Neutrophil (primary cell): ENCODE measurements around the gene RAB34.

ENCODE experiments used
- H3K27ac ChIP-seq: fragments of 200-600 bp; sonication (generic); 2 replicates; pipeline ENCODE4 v1.5.1; 2016; ENCODE audit warnings: mild to moderate bottlenecking, moderate library complexity
- H3K27me3 ChIP-seq: fragments of 200-600 bp; sonication (generic); 2 replicates; pipeline ENCODE4 v1.6.0; 2016; ENCODE audit warnings: mild to moderate bottlenecking
- H3K36me3 ChIP-seq: fragments of 200-600 bp; sonication (generic); 2 replicates; pipeline ENCODE4 v1.5.1; 2017
- H3K4me1 ChIP-seq, 2 experiments: fragments of 200-600 bp in 1 of 2; sonication (generic) in 1 of 2; 1 replicate in 1 of 2; 2 replicates in 1 of 2; pipeline versions ENCODE4 v1.5.1 to v1.6.1; 2013 to 2016; ENCODE audit warnings: low read depth in 1 of 2, low read length in 1 of 2, mild to moderate bottlenecking in 1 of 2, moderate library complexity in 1 of 2; ENCODE audit not compliant: control insufficient read depth in 1 of 2, insufficient read depth in 1 of 2
- H3K4me3 ChIP-seq, 2 experiments: fragments of 200-600 bp in 1 of 2; sonication (generic) in 1 of 2; 1 replicate in 1 of 2; 2 replicates in 1 of 2; pipeline ENCODE4 v1.5.1; 2013 to 2016; ENCODE audit warnings: low read depth in 1 of 2, low read length in 1 of 2, mild to moderate bottlenecking in 1 of 2, moderate library complexity in 1 of 2
- H3K9me3 ChIP-seq: fragments of 200-600 bp; sonication (generic); 2 replicates; pipeline ENCODE4 v1.5.1; 2016
- TF ChIP-seq, protein P1 (sequence below): fragments of 200-600 bp; sonication (generic); IDR thresholded peaks from 2 replicates; pipeline ENCODE4 v1.5.1; 2016; ENCODE audit warnings: antibody characterized with exemption

The RAB34 gene

DNA sequence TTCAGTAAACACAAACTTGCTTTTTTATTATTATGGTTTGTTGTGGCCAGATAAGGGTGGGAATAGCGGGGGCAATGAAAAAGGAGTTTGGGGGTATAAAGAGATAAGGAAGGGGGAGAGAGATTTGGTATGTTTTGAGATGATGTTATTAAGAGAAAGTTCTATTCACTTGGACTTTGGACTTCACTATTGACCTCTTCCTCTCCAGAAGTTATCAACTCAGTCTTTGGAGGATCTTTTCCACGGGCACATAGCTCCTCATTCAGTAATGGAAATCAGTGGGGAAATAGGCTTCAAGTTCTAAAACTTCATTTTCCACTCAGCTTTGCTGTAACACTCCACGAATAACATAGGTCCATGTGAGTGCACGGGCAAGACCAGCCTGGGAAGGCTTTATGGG, 29.2 kb downstream of the RAB34 start:
- no peaks in the 10 kb centered on the region for H3K27me3 ChIP-seq
- no peak overlapping the region for H3K27ac ChIP-seq
- peaks cover 100% of the 10 kb centered on the region for H3K36me3 ChIP-seq
- no peaks in the 10 kb centered on the region for H3K4me1 ChIP-seq
- no peaks in the 10 kb centered on the region for H3K9me3 ChIP-seq
- no peak overlapping the region for H3K4me3 ChIP-seq
- TF ChIP-seq, protein P1, sequence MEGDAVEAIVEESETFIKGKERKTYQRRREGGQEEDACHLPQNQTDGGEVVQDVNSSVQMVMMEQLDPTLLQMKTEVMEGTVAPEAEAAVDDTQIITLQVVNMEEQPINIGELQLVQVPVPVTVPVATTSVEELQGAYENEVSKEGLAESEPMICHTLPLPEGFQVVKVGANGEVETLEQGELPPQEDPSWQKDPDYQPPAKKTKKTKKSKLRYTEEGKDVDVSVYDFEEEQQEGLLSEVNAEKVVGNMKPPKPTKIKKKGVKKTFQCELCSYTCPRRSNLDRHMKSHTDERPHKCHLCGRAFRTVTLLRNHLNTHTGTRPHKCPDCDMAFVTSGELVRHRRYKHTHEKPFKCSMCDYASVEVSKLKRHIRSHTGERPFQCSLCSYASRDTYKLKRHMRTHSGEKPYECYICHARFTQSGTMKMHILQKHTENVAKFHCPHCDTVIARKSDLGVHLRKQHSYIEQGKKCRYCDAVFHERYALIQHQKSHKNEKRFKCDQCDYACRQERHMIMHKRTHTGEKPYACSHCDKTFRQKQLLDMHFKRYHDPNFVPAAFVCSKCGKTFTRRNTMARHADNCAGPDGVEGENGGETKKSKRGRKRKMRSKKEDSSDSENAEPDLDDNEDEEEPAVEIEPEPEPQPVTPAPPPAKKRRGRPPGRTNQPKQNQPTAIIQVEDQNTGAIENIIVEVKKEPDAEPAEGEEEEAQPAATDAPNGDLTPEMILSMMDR, result no peak

DNA sequence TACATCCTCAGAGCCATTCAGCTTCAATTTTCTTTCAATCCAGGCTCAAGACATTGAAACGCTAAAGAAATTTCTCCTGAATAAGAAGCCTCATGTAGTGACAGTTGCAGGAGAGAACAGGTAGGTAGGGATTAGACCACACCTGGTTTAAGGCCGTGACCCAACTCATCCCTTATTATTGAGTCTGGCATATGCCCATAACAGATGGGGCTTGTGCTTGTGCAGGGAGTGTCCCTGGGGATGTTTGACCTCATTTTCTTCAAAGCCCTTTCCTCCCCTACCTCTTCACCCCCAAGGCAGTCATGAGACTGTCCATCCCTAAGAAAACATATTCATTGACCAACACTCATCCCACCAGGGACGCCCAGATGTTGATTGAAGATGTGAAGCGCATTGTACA, 31.4 kb downstream of the RAB34 start:
- H3K36me3 ChIP-seq, result peaks cover 100% of the 10 kb centered on the region

DNA sequence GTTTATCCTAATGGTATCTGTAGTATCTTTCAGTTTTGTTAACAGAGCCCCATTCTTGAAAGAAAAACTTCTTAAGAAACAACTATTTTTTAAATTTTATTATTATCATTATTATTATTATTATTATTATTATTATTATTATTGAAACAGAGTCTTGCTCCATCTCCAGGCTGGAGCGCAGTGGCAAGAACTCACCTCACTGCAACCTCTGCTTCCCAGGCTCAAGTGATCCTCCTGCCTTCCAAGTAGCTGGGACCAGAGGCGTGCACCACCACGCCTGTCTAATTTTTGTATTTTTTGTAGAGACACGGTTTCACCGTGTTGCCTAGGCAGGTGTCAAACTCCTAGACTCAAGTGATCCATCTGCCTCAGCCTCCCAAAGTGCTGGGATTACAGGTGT, 32.3 kb downstream of the RAB34 start:
- H3K9me3 ChIP-seq, result no peaks in the 10 kb centered on the region
- H3K27ac ChIP-seq, result no peak overlapping the region
- H3K36me3 ChIP-seq, result peaks cover 100% of the 10 kb centered on the region
- TF ChIP-seq, protein P1, result no peak
- no peaks in the 10 kb centered on the region for H3K27me3 ChIP-seq
- no peak overlapping the region for H3K4me3 ChIP-seq
- H3K4me1 ChIP-seq, result no peaks in the 10 kb centered on the region

More for the DNA sequence above, 31.4 kb downstream of the RAB34 start:
- no peaks in the 10 kb centered on the region for H3K4me1 ChIP-seq
- no peaks in the 10 kb centered on the region for H3K27me3 ChIP-seq
- no peaks in the 10 kb centered on the region for H3K9me3 ChIP-seq
- TF ChIP-seq, protein P1, result no peak
- H3K27ac ChIP-seq, result no peak overlapping the region
- H3K4me3 ChIP-seq, result no peak overlapping the region

DNA sequence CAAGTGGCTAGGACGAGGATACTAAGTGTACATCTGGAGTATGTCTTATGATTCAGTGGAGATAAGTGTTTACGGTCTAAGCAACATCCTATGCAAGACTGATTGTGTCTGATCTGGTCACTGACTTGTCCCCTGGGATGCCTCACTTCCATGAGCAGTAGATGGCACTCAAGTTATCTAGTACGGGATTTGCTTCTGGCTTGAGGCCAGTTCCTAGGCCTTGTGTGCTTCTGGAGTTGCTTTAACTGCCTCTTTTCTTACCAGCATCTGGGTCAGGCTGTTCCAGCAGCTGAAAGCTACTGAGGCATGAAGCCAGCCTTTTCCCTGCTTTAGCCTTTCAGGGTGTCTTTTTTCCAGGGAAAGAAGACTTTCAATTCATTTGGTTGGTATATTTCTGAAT, 32.7 kb downstream of the RAB34 start:
- no peak overlapping the region for H3K4me3 ChIP-seq
- no peaks in the 10 kb centered on the region for H3K27me3 ChIP-seq
- no peaks in the 10 kb centered on the region for H3K9me3 ChIP-seq
- H3K36me3 ChIP-seq, result peaks cover 100% of the 10 kb centered on the region
- TF ChIP-seq, protein P1, result no peak
- H3K4me1 ChIP-seq, result no peaks in the 10 kb centered on the region
- H3K27ac ChIP-seq, result no peak overlapping the region

DNA sequence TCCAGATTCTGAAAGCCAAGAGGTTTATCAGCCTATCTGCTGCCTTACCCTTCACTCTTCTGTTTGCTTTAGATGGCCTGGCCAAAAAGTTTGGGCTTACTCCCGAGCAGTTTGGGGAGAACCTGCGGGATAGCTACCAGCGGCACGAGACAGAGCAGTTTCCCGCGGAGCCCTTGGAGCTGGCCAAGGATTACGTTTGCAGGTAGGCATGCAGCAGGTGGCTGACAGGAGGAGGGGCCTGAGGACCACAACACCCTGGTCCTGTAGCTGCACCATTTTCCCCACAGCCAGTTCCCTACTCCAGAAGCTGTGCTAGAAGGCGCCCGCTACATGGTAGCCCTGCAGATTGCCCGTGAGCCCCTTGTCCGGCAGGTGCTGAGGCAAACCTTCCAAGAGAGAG, 35.0 kb downstream of the RAB34 start:
- H3K36me3 ChIP-seq, result peaks cover 100% of the 10 kb centered on the region
- TF ChIP-seq, protein P1, result no peak
- H3K4me1 ChIP-seq, result no peaks in the 10 kb centered on the region
- H3K27ac ChIP-seq, result no peak overlapping the region
- H3K27me3 ChIP-seq, result no peaks in the 10 kb centered on the region
- H3K9me3 ChIP-seq, result no peaks in the 10 kb centered on the region
- H3K4me3 ChIP-seq, result no peak overlapping the region

DNA sequence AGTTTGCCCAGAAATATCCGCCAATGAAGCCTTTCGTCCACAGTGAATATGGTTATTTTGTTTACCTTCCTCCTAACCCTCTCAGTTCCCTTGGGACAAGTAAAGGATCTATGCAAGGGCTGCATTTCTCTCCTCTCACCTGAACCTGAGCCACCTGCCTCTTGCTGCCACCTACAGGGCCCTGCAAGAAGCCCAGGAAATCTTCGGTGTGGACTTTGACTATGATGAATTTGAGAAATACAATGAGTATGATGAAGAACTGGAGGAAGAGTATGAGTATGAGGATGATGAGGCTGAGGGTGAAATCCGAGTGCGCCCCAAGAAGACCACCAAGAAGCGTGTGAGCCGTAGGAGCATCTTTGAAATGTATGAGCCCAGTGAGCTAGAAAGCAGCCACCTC, 41.7 kb downstream of the RAB34 start:
- no peak overlapping the region for H3K27ac ChIP-seq
- H3K4me1 ChIP-seq, result no peaks in the 10 kb centered on the region
- H3K9me3 ChIP-seq, result no peaks in the 10 kb centered on the region
- H3K36me3 ChIP-seq, result peaks cover 100% of the 10 kb centered on the region
- no peaks in the 10 kb centered on the region for H3K27me3 ChIP-seq
- TF ChIP-seq, protein P1, result no peak
- H3K4me3 ChIP-seq, result no peak overlapping the region
